GM19397 (cell line): ENCODE results near the gene EIF4E1B.

Experiments used
- ATAC-seq: cut with Tn5 transposase; IDR thresholded peaks from one replicate; pipeline ENCODE4 v1.9.1; 2021; ENCODE audit warnings: mild to moderate bottlenecking, moderate library complexity; ENCODE audit not compliant: unreplicated experiment

EIF4E1B gene

DNA sequence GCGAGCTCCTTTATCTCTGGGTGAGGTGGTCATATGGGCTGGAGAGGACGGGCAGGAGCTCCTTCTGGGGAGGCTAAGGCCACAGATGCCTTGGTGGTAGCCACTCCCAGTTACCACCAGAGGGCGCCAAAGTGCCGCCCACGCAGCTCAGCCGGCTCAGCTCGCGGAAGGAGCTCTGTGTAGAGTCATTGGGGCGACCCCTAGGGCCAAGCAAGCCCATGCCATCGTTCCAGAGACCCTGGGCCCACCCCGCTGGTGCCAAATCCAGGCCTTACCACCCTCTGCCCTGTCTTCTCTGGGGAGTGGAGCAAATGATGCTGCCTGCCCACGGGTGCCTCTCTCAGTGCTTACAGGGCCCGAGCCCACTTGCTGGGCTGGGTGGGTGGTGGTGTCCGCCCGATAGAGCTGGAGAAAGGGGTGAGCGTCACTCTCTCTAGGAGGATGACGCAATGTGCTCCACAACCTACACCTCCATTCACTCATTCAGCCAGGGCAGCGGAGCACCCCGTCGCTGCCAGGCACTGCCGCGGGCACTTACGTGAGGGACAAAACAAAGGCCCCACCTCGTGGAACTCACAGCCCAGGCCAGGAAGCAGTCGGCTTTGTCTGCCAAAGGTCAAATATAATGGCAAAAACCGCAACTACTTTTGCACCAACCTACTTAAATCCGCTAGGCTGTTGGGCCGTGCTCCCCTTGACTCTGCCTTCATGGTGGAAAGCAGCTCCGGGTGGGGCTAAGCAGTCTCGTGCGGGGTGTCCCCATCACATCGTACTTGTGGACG, 30.6 kb downstream of the EIF4E1B start:
- ATAC-seq, result no peak

DNA sequence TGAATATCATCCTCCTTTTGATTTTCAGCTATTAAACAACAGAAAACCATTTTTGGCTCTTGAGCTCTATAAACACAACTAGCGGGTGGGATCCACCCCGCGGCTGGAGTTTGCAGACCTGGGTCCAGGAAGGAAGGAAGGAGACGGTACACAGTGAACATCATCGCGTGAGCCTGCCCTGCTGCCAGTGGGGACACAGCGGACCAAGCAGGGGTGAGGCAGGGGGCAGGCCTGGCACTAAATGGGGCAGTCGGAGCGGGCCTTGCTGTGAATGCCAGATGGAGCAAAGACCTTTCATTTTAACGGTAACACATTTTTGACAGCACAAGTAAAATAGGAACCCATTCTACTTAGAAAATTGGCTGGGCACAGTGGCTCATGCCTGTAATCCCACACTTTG, 31.2 kb downstream of the EIF4E1B start:
- ATAC-seq, result no peak

DNA sequence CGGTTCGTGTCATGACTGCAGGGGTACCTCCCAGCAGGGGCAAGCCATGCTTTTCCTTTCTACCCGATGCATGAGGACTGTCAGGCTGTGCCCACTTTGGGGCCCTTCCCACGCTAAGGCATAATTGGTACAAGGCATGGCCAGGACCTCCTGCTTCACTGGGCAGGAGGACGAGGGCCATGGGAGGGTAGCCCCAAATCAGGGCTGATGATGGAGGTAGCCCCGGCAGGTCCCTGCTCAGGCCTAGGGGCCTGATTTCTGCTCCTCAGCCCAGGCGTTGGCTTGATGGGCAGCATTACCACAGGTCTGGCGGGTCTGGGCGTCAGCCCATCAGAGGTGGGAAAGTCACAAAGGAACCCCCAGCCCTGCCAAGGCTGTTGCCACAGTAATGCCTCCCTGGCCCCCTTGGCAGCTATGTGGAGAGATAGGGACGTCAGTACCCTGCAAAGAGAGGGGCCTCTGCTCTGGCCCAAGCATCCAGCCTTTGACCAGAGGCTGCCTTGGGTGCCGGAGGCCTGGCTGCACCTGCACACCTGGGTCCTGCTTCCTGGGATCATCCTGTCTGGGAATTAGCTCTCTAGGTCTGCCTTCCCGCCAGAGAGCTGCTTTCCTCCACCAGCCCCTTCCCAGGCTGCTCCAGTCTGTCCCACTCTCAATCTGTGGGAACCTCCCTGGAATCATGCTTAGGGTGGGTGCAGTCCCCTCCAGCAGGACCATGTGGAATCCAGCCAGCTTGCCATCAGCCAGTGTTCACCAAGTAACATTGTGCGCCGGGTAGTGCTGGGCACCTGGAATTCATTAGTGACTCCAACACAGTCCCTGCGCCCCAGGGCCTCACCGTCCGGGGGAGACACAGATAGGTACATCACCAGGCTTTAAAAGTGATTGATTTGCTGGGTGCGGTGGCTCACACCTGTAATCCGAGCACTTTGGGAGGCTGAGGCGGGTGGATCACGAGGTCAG, 32.2 kb downstream of the EIF4E1B start:
- ATAC-seq, result no peak

DNA sequence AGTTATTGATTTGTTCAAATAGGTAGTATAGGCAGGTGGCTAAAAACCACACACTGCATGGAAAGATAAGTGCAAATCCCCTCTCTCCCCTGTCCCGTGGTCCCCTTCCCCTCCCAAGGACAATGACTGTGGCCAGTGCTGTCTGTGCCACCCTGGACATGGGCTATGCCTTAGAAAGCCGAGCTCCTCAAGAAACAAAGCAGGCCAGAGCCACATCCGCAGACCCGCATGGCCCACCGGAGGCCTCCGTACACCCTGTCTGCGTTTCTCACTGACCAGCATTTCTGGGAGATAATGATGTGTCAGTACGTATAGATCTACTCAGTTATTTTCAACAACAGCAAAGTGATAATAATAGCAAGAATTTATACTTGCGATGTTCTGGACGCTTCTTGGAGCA, 33.1 kb downstream of the EIF4E1B start:
- ATAC-seq, result no peak

DNA sequence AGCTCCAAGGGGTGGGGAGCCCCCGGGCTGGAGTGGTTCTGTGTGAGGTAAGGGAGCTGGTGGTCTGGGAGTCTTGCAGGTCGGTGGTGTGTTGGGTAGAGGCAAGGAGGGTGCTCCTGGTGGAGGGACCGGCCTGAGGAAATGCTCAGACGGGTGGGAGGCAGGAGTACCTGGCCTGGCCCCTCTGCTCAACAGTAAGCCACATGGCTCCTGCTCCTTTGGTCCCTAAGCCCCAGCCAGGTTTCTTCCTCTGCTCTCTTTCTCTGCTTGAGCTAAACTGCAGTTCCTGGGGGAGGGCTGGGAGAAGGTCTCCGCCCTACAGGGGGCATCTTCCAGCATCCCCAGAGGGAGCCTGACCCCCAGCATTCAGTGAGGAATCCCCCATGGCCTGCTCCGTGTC, 34.0 kb downstream of the EIF4E1B start:
- no peak for ATAC-seq

DNA sequence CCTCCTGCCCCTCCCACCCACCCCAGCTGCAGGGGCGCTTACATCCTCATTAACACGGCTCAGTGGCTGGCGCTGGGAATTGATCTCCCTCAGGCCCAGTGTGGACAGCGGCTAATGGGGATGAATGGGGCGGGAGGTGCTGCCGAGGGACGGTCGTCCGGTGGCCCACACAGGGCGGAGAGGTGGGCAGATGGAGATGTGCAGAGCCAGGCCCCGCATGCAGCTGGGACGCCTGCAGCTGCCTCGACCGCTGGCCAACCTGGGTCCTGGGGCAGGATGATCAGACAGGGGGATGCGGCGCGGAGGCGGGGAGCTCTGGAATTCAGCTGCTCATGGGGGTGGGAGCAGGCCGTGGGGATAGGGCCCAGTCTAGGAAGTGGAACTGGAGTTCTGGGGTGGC, 34.4 kb downstream of the EIF4E1B start:
- ATAC-seq, result no peak

DNA sequence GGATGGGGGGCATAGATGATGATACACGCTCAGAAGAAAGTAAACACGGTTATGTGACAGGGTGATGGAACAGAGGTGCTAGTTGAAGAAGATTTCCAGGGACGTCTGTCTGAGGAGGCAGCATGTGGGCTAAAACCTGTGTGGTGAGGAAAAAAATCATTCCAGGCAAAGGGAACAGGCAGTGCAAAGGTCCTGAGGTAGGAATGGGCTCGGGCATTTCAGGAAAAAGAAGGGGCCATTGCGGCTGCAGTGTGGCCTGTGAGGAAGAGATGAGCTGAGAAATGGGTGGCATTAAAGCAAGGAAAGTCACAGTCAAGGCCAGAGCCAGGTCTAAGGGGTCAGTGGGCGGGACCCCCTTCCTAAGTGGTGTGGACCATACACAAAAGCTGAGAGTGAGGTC, 35.0 kb downstream of the EIF4E1B start:
- no peak for ATAC-seq

DNA sequence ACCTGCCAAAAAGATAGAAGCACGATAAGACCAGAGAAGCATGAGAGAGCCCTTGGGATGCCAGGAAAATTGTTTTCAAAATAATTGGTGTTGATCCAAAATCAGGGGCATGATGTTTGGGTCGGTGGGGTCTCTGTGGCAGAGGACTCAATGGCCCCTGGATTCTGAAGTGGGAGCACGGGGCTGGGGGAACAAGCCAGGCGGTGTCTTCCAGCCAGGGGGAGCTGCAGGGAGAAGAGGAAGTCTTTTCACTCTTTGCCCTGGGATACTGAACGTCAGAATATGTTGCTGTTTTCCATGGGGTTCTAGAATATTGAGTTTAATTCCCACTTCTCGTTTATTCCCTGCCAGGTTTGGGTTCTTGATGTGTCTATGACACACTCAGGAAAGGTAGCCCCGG, 37.2 kb downstream of the EIF4E1B start:
- no peak for ATAC-seq

DNA sequence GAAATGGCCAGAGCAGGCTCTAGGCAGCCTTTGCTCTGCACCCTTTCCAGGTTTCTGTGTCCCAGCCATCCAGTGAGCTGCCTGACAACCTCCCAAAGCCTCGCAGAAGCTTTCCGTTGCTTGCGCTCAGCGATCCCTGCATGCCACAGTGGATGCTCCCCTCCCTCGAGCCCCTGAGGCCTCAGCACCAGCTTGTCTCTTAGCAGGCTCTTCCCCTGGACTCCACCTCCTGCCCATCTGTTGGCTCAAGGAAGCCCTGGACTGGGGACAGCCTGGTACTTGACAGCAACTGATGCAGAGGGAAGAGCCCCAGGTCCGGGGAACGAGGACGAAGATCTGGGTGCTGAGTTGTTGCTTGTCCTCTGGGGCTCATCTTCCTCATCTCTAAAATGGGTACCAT, 40.0 kb downstream of the EIF4E1B start:
- ATAC-seq, result no peak

DNA sequence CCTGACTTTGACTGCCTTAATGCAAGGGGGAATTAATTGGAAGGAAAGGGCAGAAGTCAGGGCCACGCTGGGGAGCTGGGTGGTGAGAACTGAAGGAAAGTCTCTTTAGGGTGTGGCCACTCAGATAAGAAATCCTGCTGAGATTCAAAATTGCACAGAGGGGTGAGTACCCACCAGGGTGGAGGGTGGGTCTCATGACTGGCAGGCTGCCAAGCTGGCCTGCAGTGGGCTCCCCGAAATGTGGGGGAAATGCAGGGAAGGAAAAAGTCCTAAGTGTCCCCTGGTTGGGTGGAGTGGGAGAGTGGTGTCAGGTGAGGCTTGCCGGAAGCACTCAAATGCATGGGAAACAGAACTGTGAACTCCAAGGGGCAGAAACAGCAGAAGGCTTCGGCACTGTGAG, 40.9 kb downstream of the EIF4E1B start:
- no peak for ATAC-seq

DNA sequence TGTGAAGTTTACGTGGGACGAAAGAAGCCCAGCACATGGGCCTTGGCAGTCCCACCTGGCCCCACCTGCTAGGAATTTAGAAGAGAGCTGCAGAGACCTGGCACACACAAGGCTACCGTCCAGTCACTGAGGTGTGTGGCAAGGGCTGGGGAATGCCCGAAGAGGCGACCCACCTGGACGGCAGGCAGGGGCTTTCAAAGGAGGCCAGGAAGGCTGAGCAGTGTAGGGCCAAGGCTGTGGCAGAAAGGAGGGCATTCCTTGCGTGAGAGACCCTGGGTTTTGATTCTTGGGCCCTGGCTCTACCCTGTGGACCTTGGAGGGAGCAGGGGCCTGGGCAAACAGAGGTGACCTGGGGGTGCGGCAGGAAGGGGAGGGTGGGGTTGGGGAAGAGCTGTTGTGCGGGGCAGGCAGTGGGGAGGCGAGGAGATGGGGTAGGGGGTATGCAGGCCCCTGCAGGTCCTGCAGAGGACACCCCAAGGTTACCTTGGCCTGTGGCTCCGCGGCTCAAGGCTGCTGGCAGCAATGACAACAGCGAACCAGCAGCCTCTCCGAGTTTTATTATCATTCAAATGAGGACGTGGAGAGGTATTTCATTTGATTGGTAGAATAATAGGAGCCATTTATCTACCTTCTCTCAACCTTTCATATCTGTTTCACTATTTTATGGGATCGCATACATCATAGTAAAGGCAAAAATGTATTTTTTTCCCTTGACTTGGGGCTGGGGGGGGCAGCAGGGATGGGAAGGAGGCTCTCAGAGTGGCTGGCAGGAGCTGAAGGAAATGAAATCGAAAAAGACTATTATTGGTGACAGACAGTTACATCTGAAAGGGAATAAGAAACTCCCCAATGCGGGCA, 41.6 kb downstream of the EIF4E1B start:
- no peak for ATAC-seq

DNA sequence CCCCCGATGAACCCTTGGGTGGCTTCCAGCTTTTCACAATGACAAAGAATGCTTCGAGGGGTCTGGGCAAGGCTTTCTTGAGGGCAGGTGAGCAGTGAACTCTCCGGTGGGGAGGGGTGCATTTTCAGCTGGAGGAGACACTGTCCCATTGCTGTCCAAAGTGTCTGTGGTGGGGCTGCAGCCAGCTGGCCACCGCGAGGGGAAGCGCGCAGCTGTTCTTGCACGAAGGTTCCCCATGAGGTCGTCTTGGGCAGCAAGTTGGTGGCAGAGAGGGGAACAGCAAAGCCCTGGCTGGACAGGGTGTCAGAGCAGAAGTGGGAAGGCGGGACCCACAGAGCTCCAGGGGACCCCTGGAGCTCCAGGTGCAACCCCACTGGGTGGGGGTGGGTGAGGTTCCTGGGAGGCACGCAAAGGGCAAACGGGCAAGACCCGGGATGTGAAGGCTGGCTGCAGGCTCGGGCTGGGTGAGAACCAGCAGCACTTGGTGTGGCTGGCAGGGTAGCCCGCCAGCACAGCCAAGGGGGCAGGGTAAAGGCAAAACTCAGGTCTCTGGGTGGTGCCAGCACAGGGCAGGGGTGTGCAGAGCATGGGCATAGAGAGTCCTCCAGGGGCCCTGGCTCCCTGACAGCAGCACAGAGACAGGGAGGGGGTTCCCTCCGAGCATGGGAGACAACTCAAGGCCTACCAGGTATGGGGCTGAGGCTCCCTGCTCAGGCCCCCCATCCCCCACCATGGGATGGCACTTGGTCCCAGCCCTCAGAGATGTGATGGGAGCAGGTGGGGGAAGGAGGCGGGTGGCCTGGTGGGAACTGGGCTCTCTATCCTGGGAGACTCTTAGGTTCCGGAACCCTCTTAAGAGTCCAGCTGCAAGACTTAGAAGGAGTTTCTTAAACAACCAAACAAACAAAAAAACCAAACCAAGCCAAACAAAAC, 43.4 kb downstream of the EIF4E1B start:
- no peak for ATAC-seq

DNA sequence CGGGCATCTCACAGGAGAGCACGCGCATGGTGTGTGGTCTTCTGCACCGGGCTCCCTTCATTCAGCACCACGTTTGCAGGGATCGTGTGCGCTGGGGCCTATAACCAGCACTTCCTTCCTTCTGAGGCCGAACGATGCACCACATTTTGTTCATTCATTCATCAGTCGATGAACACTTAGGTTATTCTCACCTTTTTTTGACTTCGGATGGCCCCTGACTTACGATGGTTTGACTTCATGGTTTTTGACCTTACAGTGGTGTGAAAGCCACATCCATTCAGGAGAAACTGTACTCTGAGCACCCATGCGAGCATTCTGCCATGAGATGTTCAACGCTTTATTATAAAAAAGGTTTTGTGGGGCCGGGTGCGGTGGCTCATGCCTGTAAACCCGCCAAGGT, 44.3 kb downstream of the EIF4E1B start:
- no peak for ATAC-seq

DNA sequence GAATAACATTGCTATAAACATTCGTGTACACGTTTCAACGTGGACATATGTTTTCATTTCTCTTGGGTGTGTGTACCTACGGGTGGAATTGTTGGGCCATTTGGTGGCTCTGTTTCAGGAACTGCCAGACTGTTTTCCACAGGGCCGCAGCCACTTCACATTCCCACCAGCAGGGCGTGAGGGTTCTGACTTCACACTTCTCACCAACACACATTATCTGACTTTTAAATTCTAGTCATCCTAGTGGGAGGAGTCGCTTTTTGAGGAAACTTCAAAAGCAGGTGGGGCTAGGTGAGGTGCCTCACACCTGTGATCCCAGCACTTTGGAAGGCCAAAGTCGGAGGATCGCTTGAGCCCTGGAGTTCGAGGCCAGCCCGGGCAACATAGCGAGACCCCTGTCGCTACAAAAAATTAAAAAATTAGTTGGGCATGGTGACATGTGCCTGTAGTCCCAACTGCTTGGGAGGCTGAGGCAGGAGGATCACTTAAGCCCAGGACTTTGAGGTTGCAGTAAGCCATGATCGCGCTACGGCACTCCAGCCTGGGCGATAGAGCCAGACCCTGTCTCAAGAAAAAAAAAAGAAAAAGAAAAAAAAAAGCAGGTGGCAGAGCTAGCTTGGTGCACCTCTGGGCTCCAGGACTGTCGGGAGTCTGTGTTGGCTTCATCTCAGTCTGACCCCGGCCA, 45.3 kb downstream of the EIF4E1B start:
- no peak for ATAC-seq

DNA sequence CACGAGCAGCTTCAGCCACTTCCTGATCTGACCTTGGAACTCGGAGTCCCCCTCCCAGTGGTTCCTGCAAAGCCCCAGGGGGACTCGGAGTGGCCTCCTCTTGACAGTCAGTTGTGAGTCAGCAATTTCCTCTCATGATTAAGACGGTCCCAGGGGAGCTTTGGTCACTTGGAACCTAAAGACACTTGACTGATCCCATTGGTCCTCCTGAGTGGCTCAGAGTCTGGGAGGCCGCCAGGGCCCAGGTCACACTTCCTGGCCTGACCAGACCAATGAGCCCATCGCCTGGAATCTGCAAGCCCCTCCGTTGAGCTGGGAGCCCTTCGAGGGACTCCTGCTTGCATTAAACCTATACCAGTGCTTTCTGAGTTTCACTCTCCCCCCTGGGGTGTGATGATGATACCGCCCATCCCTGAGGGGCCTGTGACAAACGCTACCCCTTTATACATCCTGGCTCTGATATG, 45.9 kb downstream of the EIF4E1B start:
- ATAC-seq, result no peak

DNA sequence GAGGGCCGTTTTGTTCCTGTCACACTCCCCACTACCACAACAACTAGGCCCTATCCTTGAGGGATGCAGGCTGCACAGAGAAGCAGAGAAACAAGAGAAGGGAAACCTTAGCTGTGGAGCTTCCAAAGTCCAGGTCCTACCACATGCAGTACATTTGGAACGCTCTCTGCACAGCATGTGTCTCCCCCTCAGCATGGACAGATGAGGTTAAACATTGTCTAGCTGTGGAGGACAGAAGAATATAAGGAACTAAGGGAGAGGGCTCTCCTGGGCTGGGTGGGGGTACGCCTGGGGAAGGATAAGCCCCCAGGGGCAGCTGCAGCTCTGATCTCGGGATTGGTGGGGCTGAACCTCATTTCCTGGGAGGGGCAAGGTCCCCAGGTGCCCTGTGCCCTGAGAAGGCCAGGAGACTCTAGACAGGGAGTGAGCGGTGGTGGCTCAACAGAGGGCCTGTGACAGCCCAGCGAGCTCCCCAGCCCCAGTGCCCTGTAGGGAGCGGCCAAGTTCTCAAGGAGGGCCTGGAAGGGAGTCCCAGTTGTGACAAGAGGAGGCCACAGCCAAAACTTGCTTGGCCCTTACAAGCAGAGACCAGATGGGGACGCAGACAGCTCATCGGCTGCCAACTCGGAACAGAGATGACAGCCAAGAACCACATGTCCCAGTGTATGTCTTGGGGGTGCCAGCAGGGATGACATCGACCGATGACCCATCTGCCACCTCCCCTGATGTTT, 46.9 kb downstream of the EIF4E1B start:
- ATAC-seq, result no peak

DNA sequence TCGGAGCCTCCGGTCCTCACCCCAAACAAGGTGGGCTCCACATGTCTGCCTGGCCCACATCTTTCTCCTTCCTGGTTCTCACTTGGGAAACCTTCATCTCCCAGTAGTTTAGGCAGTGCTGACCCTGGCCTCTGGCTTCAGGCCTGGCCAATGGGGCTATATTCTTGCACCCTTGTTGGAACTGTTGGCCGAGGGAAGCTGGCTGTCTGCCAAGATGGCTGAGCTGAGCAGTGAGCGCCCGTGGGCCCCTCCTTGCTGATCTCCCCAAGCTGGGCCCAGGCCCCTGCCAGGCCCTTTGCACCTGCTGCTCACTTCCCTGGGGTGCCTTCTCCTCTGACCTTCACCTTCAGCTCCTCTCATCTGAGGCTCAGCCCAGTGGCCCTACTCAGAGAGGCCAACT, 48.1 kb downstream of the EIF4E1B start:
- ATAC-seq, result no peak

DNA sequence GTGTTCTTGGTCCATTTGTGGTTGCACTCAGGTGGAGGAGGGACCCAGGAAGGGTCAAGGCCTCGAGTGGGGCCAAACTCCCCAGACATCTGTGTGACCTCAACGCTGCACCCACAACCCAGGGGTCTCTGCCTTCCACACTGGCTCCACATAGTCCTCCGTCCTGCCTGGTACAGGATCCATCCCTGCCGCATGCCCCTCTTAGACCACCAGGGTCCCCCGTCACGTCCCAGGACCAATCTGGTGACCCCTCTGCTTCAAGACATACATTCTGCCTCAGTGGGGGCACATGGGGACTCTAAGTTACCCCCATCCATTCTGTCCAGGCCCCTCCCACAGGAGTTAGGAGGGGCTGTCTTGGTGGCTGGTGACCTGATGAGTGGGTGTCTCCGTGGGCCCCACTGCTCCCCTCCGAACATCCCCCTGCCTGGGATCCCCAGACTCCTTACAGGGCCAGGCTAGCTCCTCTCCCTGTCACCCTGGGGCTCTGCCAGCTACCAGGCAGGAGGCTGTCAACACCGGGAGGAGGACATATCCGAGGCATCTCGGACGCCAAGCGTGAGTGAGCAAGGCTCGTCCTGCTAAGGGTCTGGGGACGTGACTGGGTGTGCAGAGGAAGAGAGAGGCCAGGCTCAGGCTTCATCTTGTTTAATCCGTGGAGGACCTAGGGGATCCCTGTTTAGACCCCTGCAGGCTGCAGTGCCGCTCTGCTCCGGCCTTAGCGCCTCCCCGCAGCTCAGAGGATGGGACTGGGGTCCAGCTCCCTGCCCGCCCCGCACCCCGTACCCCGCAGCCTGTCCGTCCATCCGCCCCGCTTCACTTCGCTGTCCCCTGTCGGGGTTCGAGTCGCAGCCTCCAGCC, 49.1 kb downstream of the EIF4E1B start:
- ATAC-seq, result no peak
